ENCODE results near the gene GPR89B.
"Not testable (repeated sequence)": the region's sequence is repeated elsewhere in the genome, so short reads cannot be mapped to it uniquely, and the experiment has no call there.

The GPR89B gene

GRCh38 chr1:148037850-148038461, 109.7 kb downstream of the GPR89B start:
- not testable (repeated sequence) for DNase-seq (ENCODE audit: low read depth); H3K4me3 ChIP-seq (ENCODE audit: low read depth, low read length)

GRCh38 chr1:148038462-148039333, 110.5 kb downstream of the GPR89B start:
- peak; percentile 93 for DNase-seq (ENCODE audit: low read depth)
- peak overlapping the region; percentile 38 for H3K4me3 ChIP-seq (ENCODE audit: low read depth, low read length)
